GM19035 (cell line): Measurements from ENCODE around the gene NKX6-2.
"Not testable (repeated sequence)": the region's sequence is repeated elsewhere in the genome, so short reads cannot be mapped to it uniquely, and the experiment has no call there.

Experiments used
- ATAC-seq: cut with Tn5 transposase; IDR thresholded peaks from one replicate; pipeline ENCODE4 v1.9.1; 2021; ENCODE audit not compliant: unreplicated experiment

Gene NKX6-2

DNA sequence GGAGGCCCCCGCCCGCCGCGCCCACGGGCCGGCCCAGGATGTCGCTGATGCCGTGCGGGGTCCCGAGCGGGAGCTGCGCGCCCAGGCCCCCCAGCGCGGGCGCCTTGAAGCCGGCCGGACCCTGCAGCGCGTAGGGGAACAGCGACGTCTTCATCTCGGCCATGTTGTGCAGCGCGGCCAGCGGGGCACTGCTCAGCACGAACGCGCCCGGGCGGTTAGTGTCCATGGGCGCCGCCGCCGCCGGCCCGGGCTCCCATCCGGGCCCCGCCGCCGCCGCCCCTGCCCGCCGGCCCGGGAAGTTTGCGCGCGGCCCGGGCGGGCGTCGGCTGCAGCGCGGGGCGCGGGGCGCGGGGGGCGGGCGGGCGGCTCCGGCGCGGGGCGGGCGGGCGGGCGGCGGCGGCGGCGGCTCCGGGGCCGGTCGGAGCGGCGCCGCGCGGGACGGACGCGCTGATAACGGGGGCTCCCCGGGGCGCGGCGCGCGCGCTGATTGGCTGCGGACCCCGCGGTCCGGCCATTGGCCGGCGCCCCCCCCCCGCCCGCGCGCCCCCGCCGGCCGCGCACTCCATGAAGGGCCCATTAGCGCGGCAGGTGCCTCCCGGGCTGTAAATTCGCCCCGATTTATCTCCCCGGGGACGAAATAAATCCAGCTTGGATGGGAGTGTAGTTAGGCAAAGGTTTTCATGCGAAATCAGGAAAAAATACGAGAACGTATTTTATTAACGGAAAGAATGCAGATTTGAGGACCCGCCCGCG is at the start of gene NKX6-2:
NKX6-2 (minus strand) TSS at position 425 of the 753 bp plus-strand sequence; CDS start at position 226, 199 bp downstream.
- ATAC-seq, result no peak

DNA sequence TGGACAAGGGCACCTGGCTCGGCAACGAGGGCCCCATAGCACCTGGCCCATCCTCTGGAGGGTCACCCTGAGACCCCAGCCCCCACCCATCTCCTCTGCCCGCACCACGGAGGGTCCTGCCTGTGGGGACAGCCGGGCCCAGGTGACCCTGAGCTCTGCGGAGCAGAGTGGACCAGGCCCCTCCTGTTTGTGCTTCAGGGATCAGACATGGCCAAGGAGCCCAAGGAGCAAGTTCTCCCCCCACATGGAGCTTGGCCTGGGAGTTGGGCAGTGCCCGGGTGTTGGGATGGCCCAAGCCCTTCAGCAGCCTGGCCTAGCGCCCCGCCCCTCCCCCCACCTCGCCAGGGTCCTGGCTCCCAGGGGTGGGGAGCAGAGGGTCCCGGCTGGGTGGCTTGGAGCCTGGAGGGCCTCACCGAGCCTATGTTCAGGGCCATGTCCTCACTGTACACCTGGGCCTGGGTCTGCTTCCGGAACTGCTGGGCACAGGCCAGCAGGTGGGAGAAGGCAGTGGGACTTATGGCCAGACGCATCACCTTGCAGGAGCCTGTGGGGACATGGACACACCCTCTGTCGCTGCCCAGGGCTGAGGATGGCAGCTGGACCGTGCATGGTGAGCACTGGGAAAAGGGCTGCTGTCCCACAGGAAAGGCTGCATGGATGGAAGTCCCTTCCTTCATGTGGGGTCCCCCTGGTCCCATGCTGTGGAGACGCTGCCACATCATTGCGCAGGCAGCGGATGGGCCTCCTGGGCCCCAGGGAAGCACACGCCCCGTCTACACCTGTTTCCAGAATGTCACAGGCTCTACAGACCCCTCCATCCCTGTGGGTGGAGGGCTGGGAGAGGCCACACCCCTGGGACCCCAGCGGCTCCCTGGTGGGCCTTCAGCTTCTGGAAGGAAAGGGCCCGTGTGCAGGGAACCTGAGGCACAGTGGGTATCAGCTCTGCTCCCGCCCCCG is 49.2 kb upstream of the NKX6-2 start:
- no peak for ATAC-seq

DNA sequence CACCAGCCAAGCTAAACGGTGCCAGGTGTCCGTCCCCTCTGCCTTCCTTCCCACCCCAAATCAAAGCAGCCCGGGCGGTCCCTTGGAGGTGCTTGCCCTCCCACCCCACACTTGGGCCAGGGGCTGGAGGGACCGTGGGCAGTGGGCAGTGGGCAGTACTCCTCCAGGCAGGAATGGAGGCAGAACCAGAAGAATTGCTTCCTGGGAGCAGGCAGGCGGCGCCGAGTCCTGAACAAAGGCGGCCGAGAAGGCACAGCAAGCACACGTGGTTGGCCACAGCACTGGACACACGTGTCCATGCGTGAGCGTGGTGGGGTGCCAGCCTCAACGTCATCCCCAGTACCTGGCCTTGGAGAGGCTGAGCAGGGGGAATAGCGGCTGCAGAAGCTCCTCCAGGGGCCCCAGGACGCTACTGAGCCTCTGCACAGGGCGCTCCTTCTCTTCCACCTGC is 48.4 kb upstream of the NKX6-2 start:
- no peak for ATAC-seq

DNA sequence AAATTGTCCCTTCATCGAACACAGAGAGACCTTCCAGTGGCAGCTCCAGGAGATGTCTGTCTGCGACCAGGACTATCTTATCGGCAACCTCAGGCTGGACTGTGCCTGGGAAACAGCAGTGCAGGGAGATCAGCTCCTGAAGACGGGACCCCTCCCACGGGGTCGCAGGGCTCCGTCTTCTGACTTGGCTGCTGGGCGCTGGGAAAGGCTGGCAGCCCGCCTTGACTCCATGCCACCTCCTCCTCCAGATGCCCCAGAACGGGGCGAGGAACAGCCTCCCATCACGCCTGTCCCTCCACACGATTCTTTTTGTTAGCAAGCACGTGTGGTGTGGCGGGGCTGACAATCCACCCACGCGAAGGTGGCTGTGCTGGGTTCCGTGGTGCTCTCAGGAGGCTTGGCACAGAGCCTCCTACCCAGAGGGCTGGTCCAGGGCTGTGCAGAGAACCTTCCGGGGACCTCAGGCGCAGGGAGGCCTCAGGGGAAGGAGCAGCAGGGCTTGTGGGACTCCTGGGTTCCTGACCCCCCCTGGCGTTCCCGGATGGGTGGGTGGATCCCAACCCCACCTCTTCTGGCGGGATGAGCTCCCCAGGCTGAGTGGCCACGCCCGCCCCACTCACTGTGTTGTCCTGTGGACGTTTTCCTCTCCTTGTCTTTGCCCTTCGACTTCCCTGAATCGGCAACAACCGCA is 47.6 kb upstream of the NKX6-2 start:
- no peak for ATAC-seq

DNA sequence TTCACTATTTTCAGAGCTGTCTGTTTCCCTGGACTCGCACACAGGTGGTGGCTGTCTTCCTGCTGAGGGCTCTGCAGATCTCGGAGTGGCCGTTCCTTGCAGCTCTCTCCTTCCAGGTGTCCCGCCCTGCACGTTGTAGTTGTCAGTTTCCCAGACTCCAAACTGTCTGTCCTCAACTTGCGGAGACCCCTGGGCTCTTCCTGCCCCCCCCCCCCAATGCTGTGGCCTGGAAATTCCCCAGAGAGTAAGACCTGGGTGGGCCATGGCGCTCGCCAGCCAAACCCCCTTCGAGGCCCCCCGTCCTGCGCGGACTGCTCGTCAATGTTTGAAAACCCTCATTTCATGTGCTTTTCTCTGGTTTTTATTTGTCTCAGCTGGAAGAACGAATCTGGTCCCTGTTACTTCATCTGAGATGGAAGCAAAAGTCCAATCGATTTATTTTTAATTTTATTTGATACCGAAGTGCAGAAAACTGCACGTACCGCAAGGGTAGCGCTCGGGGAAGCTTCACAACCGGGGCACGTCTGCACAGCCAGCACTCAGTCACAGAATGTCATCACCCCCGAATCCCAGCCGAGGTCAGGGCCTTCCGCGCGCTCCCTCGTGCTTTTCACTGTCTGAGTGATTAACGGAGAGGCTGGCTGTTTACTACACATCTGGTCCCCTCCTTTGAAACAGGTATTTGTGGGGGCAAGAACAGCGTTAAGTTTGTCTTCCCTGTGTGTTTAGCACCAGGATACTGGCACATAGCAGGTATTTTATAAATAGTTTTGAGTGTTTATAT is 46.4 kb upstream of the NKX6-2 start:
- ATAC-seq, result no peak

DNA sequence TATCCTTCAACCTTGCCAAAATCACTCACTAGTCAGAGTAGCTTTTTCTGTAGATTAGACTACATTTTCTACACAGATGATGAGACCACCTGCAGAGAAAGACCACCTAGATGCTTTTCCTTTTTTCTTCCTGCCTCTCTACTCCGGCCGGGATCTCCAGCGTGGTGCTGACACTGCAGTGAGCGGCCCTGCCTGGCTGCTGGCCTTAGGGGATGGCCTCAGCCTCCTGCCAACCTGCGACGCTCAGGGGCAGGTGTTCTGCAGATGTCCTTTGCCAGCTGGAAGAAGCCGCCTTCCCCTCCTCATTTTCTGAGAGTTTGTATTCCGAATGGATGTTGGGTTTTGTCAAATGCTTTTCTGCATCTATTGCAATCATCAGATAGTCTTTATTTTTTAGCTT is 43.5 kb upstream of the NKX6-2 start:
- no peak for ATAC-seq

DNA sequence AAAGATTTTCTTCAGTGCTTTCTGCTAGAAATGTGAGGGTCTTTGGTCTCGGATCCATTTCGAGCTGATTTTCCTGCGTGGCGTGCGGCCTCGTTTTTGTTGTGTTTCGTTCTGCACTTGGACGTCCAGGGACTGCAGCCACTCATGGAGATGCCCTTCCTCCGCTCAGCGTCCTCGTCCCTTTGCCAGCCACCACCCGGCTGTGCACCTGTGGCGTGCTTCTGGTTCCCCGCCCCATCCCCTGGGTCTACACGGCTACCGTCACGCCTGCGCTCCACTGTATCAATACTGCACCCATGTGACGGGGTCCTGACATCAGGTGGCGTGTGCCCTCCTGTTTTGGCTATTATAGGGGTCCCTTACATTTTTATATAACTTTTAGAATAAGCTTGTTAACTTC is 42.7 kb upstream of the NKX6-2 start:
- ATAC-seq, result no peak

DNA sequence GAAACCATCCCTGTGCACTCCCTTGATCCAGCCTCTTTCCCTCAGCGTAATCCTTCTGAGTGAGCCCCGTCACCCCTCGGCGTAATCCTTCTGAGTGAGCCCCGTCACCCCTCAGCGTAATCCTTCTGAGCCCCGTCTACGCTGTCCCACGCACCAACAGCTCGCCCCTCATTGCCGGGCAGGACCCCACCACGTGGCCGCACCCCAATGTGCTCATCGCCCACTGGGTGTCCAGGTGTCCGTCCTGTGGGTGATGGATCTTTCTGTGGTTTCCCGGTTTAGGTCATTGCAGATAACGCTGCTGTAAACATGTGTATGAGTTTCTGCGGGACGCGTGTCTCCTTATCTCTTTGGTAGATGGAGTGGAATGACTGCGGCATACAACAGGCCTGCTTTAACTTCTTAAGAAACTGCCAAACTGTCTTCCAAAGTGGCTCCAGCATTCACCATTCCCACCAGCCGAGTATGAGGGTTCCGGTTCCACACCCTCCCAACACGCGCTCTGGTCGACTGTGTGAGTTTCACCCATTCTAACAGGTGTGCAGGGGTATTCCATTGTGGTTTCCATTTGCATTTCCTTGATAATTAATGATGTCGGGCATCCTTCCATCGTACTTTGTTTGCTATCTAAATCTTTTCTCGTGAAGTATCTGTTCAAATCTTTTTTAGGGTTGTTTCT is 42.1 kb upstream of the NKX6-2 start:
- no peak for ATAC-seq

DNA sequence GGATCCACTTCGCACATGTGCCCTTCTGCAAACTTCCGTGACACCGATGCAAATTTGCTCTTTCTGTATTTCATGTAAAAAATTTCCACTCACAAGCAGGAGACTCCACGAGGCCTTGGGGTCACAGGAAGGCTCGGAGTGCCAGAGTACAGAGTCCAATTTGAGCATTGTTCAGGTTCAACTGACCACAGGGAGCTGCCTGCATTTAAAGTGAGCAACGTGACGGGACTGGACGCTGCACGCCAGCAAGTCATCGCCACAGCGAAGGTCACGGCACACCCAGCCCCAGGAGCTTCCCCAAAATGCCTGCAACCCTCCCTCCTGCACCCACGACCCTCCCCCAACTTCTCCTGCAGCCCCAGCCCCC is 41.5 kb upstream of the NKX6-2 start:
- no peak for ATAC-seq

DNA sequence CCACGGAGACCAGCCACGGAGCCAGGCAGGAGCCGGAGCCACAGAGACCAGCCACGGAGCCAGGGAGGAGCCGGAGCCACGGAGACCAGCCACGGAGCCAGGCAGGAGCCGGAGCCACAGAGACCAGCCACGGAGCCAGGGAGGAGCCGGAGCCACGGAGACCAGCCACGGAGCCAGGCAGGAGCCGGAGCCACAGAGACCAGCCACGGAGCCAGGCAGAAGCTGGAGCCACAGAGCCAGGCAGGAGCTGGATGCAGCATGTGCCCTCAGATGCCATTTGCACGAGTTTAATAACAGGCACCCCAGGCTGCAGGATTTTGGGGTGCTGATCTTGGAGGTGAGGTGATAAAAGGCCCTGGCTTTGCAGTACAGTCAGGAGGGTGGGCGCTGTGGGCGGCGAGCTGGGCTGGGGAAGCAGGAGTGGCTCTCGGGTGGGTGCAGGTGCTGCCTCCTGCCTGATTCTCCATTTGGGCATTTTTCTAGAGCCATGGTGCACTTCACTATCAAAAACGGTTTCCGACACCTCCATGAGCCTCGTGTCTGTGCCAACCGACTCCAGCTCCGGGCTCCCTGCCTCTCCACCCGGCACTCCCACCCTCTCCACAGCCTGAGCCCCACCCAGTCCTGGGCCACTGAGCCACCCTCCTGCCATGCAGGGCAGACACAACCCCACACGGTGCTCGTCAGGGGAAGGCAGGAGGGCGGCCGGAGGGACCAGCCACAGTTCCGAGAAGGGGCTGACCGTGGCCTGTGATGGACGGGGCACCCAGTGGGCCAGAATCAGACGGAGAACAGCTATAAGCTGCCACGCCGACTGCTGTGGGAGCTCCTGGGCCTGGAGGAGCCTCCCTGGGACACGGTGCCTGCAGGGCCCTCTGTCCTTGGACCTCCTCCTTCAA is 40.8 kb upstream of the NKX6-2 start:
- ATAC-seq, result no peak

DNA sequence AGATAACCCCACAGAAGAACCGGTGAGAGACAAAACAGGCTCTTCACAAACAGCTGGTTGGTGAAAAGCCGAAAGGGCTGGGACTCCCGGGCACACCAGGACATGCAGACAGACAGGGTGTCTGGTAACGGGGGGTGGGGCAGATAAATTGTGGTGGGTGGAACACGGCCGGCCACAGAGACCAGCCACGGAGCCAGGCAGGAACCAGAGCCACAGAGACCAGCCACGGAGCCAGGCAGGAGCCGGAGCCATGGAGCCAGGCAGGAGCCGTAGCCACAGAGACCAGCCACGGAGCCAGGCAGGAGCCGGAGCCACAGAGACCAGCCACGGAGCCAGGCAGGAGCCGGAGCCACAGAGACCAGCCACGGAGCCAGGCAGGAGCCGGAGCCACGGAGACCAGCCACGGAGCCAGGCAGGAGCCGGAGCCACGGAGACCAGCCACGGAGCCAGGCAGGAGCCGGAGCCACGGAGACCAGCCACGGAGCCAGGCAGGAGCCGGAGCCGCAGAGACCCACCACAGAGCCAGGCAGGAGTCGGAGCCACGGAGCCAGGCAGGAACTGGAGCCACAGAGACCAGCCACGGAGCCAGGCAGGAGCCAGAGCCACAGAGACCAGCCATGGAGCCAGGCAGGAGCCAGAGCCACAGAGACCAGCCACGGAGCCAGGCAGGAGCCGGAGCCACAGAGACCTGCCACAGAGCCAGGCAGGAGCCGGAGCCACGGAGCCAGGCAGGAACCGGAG is 40.0 kb upstream of the NKX6-2 start:
- ATAC-seq, result not testable (repeated sequence)

DNA sequence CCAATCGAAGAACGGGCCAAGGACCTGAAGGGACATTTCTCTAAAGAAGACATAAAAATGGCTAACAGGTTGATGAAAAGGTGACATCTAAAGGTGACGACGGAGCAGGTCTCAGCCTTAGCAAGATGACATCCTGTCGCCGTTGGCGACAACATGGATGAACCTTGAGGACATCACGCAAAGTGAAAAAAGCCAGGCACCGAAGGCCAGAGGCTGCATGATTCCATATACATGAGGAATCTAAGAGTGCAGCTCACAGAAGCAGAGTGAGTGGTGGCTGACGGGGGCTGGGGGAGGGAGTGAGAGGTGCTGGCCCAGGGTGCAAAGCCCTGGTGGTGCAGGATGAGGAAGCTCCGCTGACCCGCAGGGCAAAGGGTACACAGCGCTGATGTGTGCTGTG is 34.1 kb upstream of the NKX6-2 start:
- no peak for ATAC-seq

DNA sequence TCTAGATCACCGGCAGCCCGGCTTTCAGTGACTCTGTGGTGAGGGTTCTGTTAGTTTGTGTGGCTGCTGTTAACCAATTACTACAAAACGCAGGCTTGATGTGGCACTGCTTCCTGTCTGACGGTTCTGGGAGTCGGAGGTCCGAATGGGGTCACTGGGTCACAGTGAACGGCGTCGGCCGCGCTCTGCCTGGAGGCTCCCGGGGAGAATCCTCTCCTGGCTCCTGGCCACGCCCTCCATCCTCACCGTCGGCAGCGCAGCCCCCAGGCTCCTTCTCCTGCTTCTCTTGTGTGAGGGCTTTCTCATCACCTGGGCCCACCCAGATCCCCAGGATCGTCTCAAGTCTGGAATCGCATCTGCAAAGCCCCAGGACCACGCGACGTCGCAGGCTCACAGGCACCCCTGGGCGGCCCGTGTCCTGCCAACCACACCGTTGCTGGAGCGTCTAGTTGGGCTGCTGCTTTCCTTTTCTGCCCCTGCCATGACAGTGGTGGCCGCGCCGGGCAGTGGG is 31.8 kb upstream of the NKX6-2 start:
- no peak for ATAC-seq

DNA sequence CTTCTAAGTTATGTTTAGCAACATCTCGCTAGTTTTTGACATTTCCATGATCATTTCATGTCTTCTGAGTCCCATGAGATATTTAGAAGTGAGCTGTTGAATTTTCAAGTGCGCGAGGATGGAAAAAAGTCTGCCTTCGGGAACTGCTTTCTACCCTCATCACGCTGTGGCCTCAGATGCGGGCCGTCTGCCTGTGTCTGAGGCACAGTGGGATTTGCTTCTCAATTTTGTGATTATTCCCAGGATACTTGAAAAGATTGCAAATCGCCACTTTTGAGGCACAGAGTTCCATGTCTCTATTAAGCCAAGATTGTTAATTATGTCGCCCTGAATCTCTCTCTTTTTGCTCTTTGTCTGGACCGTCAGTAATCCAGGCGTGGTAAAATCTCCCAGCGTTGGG is 30.8 kb upstream of the NKX6-2 start:
- no peak for ATAC-seq

DNA sequence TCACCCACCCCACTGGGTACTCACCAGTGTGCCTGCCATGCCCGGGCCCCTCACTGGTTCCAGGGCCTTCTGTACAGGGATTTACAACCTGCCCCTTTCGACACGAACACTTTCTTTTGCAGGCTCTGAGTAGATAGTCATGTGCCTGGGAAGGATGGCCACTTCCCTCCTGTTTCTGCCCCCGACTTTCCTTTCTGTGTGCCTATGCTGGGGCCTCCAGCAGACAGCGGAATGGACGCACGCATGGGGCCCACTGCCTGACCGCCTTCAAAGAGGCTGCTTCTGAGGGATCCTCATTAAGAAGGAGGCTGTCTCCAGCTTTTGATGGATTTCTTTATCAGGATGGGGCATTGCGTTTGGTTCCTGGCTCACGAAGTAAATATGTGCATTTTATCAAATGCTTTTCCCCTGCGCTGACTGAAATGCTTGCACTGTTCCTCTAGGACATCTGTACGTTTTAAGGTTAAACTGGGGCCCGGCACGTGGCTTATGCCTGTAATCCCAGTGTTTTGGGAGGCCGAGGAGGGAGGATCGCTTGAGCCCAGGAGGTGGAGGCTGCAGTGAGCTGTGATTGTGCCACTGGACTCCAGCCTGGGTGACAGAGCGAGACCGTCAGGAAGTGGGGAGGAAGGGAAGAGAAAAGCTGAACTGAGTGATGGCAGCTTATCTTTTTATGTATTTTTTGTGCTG is 29.4 kb upstream of the NKX6-2 start:
- ATAC-seq, result no peak

DNA sequence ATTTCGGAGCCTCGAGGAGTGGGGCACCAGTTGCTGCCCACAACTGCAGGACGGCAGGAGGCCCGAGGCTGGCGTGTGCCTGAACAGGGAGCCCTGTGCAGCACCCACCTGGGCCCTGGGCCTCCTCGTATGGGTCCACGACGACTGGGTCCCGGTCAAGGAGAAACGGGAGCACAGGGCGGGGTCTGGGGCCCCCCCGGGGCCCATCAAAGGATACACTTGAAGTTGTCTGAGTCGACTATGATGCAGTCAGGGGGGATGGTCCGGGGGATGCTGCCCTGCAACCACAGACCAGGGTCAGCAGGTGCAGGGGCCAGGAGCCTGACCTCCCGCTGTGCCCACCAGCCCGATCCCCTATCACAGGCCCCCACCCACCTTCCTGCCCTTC is 28.5 kb upstream of the NKX6-2 start:
- ATAC-seq, result no peak

DNA sequence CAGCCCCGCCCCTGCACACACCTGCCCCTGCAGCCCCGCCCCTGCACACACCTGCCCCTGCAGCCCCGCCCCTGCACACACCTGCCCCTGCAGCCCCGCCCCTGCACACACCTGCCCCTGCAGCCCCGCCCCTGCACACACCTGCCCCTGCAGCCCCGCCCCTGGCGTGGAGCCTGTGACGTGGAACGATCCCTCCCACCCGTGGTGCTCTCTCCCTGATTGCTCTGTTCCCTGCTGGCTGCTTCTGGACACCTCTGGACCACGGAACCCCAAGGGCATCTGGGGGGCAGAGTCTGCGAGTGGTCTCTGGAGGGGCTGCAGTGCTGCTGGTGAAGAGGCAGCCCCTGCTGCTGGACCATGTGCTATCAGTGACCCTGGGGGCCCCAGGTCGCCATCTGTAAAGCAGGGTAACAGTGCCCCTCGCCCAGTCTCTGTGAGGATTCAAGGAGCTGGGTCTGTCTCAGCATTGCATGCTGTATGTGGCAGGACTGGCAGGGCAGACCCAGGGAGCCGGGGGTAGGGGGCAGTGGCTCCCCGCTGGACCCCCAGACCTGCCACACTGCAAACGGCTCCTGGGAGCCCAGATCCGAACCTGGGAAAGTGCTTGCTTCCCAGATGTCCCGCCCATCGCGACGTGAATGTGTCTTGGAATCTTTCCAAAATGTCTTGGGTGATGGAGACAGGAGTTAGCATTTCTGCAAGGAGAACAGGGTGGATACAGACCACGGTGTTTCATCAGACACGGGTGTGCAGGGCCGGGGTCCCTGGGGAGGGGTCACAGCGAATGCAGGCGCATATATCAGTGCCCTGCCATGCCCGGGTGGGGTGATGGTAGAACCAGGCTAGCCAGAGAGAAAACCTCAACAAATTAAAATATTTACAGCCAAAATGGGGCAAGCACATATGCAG is 27.9 kb upstream of the NKX6-2 start:
- no peak for ATAC-seq
